ENCODE results near the gene C22orf23.

Gene C22orf23

GRCh38 chr22:37896181-37896592, 57.2 kb downstream of the C22orf23 start:
- DNase-seq, result peak; percentile 21

GRCh38 chr22:37894939-37895670, 58.3 kb downstream of the C22orf23 start:
- no peak for DNase-seq

GRCh38 chr22:37893583-37893983, 59.8 kb downstream of the C22orf23 start:
- DNase-seq, result no peak

Measured in activated naive CD4-positive, alpha-beta T cell treated with Interleukin-2 at 50 U/mL for 16 hours (primary cell).